Activated B cell treated with CpG ODN at 0.5 μM for 24 hours (primary cell): ENCODE results near the gene PRKACG. TPM values are rescaled to one million over a fixed set of nuclear protein-coding genes. Genes with fewer than 3 reads are reported as not detected.

Source experiments
- ATAC-seq: fragments of 200-7000 bp; cut with Tn5 transposase; one replicate; pipeline ENCODE4 v1.10.0; 2021; ENCODE audit warnings: low read depth, mild to moderate bottlenecking, moderate library complexity
- CTCF ChIA-PET: fragments of 350-600 bp; sonication (Branson Sonifier 250); formaldehyde crosslinking; loops from one replicate; lab custom pipeline; 2021; ENCODE audit warnings: antibody characterized with exemption; lab: Charles Lee
- POLR2A ChIA-PET: fragments of 350-600 bp; sonication (Branson Sonifier 250); formaldehyde crosslinking; loops from one replicate; lab custom pipeline; 2021; ENCODE audit warnings: antibody characterized with exemption; lab: Charles Lee
- DNase-seq: peaks from one replicate; pipeline ENCODE4 v3.0.0; 2022
- H3K27ac Mint-ChIP-seq: one replicate; pipeline ENCODE4 v1.8.0; 2020; ENCODE audit warnings: mixed read lengths
- H3K27me3 Mint-ChIP-seq: one replicate; pipeline ENCODE4 v1.8.0; 2021; ENCODE audit warnings: mixed read lengths
- H3K36me3 Mint-ChIP-seq: one replicate; pipeline ENCODE4 v1.8.0; 2021; ENCODE audit warnings: low read depth, mixed read lengths
- H3K4me1 Mint-ChIP-seq: one replicate; pipeline ENCODE4 v1.8.0; 2021; ENCODE audit warnings: mixed read lengths
- H3K4me3 Mint-ChIP-seq: one replicate; pipeline ENCODE4 v1.8.0; 2020; ENCODE audit warnings: mild to moderate bottlenecking, mixed read lengths
- H3K9me3 Mint-ChIP-seq: one replicate; pipeline ENCODE4 v1.8.0; 2020; ENCODE audit warnings: mixed read lengths
- intact Hi-C: fragments of 100-400 bp; cut with micrococcal nuclease; formaldehyde crosslinking; loops from one replicate; pipeline ENCODE4 v1.15.1; 2024
- total RNA-seq: library from RNA; stranded (reverse); gene quantifications from 2 replicates; pipeline ENCODE4 v1.2.3, GENCODE V29; 2022
- TF ChIP-seq, protein P1 (sequence below): fragments of 200-600 bp; IDR thresholded peaks from one replicate; pipeline ENCODE4 v1.8.0; 2022; ENCODE audit warnings: antibody characterized with exemption, mild to moderate bottlenecking

The PRKACG gene
- not detected in 2 replicates for total RNA-seq

GRCh38 chr9:69014013-69014412 lies at the start of gene PRKACG:
TSS of gene PRKACG (minus strand) at chr9:69014113. CDS start at chr9:69014092, 21 bp downstream.
- Mint-ChIP-seq H3K36me3 (peaks cover 4% of the 10 kb centered on the region), H3K9me3 (no peaks in the 10 kb centered on the region), H3K27me3 (no peaks in the 10 kb centered on the region), H3K27ac (no peak within 1 kb of the TSS), H3K4me1 (peaks cover 15% of the 10 kb centered on the region), H3K4me3 (peak within 1 kb of the TSS; percentile 44)
- ATAC-seq (no peak), DNase-seq (no peak)
- POLR2A ChIA-PET, result no interaction called here
- intact Hi-C loops, result no loop called here
- CTCF ChIA-PET, result no interaction called here
- TF ChIP-seq, protein P1, sequence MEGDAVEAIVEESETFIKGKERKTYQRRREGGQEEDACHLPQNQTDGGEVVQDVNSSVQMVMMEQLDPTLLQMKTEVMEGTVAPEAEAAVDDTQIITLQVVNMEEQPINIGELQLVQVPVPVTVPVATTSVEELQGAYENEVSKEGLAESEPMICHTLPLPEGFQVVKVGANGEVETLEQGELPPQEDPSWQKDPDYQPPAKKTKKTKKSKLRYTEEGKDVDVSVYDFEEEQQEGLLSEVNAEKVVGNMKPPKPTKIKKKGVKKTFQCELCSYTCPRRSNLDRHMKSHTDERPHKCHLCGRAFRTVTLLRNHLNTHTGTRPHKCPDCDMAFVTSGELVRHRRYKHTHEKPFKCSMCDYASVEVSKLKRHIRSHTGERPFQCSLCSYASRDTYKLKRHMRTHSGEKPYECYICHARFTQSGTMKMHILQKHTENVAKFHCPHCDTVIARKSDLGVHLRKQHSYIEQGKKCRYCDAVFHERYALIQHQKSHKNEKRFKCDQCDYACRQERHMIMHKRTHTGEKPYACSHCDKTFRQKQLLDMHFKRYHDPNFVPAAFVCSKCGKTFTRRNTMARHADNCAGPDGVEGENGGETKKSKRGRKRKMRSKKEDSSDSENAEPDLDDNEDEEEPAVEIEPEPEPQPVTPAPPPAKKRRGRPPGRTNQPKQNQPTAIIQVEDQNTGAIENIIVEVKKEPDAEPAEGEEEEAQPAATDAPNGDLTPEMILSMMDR, result no peak

GRCh38 chr9:69062195-69062594 lies 48.3 kb upstream of the PRKACG start:
- DNase-seq (no peak), ATAC-seq (no peak)
- H3K27ac Mint-ChIP-seq, result no peak overlapping the region
- TF ChIP-seq, protein P1, result no peak
- POLR2A ChIA-PET, result no interaction called here
- no peaks in the 10 kb centered on the region for H3K27me3 Mint-ChIP-seq
- peaks cover 57% of the 10 kb centered on the region for H3K36me3 Mint-ChIP-seq
- H3K9me3 Mint-ChIP-seq, result no peaks in the 10 kb centered on the region
- no peak overlapping the region for H3K4me3 Mint-ChIP-seq
- intact Hi-C loops, result no loop called here
- peaks cover 9% of the 10 kb centered on the region for H3K4me1 Mint-ChIP-seq
- CTCF ChIA-PET, result no interaction called here

GRCh38 chr9:69060766-69061165 lies 46.9 kb upstream of the PRKACG start:
- ChIA-PET POLR2A (no interaction called here), CTCF (no interaction called here)
- H3K4me3 Mint-ChIP-seq, result no peak overlapping the region
- peaks cover 53% of the 10 kb centered on the region for H3K36me3 Mint-ChIP-seq
- no peak overlapping the region for H3K27ac Mint-ChIP-seq
- ATAC-seq (no peak), DNase-seq (no peak)
- peaks cover 9% of the 10 kb centered on the region for H3K4me1 Mint-ChIP-seq
- no peaks in the 10 kb centered on the region for H3K27me3 Mint-ChIP-seq
- no peaks in the 10 kb centered on the region for H3K9me3 Mint-ChIP-seq
- TF ChIP-seq, protein P1, result no peak
- intact Hi-C loops, result no loop called here

- peaks cover 47% of the 10 kb centered on the region for H3K36me3 Mint-ChIP-seq
- H3K9me3 Mint-ChIP-seq, result no peaks in the 10 kb centered on the region
- intact Hi-C loops, result no loop called here
- no peak overlapping the region for H3K27ac Mint-ChIP-seq
- no peak overlapping the region for H3K4me3 Mint-ChIP-seq
- H3K4me1 Mint-ChIP-seq, result peaks cover 5% of the 10 kb centered on the region
- no peak for ATAC-seq
- no peak for DNase-seq
- no peaks in the 10 kb centered on the region for H3K27me3 Mint-ChIP-seq
- CTCF ChIA-PET, result interaction anchor here (0.9 kb wide), 1 partner anchor 135 kb away, joined by 5 read pairs; no protein-coding TSS in a partner anchor
- TF ChIP-seq, protein P1, result no peak
- POLR2A ChIA-PET, result no interaction called here
Measured at GRCh38 chr9:69058101-69058500, 44.2 kb upstream of the PRKACG start.

DNA sequence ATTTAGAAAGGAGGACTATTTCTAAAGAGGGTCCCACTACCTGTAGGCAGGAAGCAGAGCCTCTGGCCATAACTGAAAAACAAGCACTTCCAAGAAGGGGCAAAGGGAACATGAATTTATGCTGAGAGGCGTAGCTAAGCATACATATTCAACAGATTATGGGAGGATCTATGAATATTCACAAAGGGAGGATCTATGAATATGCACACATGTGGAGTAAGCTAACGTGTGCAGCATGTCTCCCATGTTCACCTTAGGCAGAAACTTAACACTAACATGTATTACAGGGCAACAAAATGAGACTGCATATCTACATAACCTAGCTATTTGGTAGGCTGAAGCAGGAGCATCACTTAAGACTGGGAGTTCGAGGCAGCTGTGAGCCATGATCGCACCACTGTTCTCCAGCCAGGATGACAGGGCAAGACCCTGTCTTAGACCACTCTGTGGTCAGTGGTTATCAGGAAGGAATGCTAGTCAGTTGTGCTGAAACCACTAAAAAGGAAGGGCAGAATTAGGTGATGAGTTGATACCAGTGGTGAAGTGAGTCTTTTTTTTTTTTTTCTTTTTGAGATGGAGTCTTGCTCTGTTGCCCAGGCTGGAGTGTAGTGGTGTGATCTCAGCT lies 42.4 kb upstream of the PRKACG start:
- H3K4me1 Mint-ChIP-seq, result peaks cover 5% of the 10 kb centered on the region
- no peak overlapping the region for H3K27ac Mint-ChIP-seq
- ATAC-seq (no peak), DNase-seq (no peak)
- no peaks in the 10 kb centered on the region for H3K27me3 Mint-ChIP-seq
- CTCF ChIA-PET, result interaction anchor here (1.0 to 5.4 kb wide), 2 partner anchors 104 to 136 kb away, joined by 3 to 60 read pairs; no protein-coding TSS in a partner anchor
- POLR2A ChIA-PET, result no interaction called here
- no peak overlapping the region for H3K4me3 Mint-ChIP-seq
- H3K9me3 Mint-ChIP-seq, result no peaks in the 10 kb centered on the region
- intact Hi-C loops, result no loop called here
- H3K36me3 Mint-ChIP-seq, result peaks cover 45% of the 10 kb centered on the region
- TF ChIP-seq, protein P1, result no peak
